ENCODE measurements around the gene WFDC6. TPM values are rescaled to one million over a fixed set of nuclear protein-coding genes. Genes with fewer than 3 reads are reported as not detected.

The WFDC6 gene
- total RNA-seq, 1 experiment from 2014 or later = not detected

- Histone ChIP-seq H2BK120ac (ENCODE audit: low read depth, low read length, poor library complexity, severe bottlenecking) (no peak overlapping the region), H4K91ac (ENCODE audit: insufficient read length, low read depth, low read length) (no peak overlapping the region), H3K4me1 (ENCODE audit: insufficient read depth, low read length) (no peaks in the 10 kb centered on the region), H3K14ac (ENCODE audit: insufficient read depth, low read length) (no peak overlapping the region), H3K23me2 (ENCODE audit: insufficient read length, low read depth, low read length, poor library complexity, severe bottlenecking) (no peaks in the 10 kb centered on the region), H2AK5ac (ENCODE audit: insufficient read length, low read length) (no peak overlapping the region), H3K79me1 (ENCODE audit: insufficient read depth, low read depth, low read length, poor library complexity, severe bottlenecking) (no peaks in the 10 kb centered on the region), H3K23ac (ENCODE audit: insufficient read length, low read depth, low read length) (no peak overlapping the region), H3K4me2 (ENCODE audit: insufficient read depth, insufficient read length, low read length) (no peak overlapping the region), H3K56ac (ENCODE audit: insufficient read length, low read depth, low read length) (no peak overlapping the region), H3K9me3 (ENCODE audit: control insufficient read depth, low read depth, low read length) (no peaks in the 10 kb centered on the region), H3K18ac (ENCODE audit: insufficient read length, low read depth, low read length) (no peak overlapping the region), H4K8ac (replicated peaks; ENCODE audit: insufficient read length, low read depth, low read length) (no peak overlapping the region), H2BK20ac (ENCODE audit: low read depth, low read length, poor library complexity, severe bottlenecking) (no peak overlapping the region), H3K27ac (ENCODE audit: insufficient read length, low read depth, low read length) (no peak overlapping the region), H3K27me3 (ENCODE audit: insufficient read depth, low read length) (no peaks in the 10 kb centered on the region), H3K4ac (ENCODE audit: low read depth, low read length) (no peak overlapping the region), H2AFZ (ENCODE audit: low read length) (no peak overlapping the region), H3K79me2 (ENCODE audit: insufficient read depth, low read length) (no peaks in the 10 kb centered on the region), H2BK12ac (ENCODE audit: insufficient read length, low read depth, low read length) (no peak overlapping the region), H3K9ac (ENCODE audit: extremely low read depth, insufficient read length, low read length) (no peak overlapping the region), H2BK15ac (ENCODE audit: low read depth, low read length) (no peak overlapping the region), H4K20me1 (ENCODE audit: control insufficient read depth, insufficient read depth, insufficient read length) (no peaks in the 10 kb centered on the region), H4K5ac (ENCODE audit: insufficient read length, low read depth, low read length) (no peak overlapping the region), H2BK5ac (ENCODE audit: insufficient read length, low read length) (no peak overlapping the region), H3T11ph (ENCODE audit: low read length) (no peak overlapping the region)
- no peak for TF ChIP-seq CTCF (conservative IDR thresholded peaks at IDR 0.05)
- WGBS (ENCODE audit: extremely low coverage, insufficient read length, low lambda C conversion rate) = no CpG with 5 or more reads among the region's 1 CpG
- H3K36me3 Mint-ChIP-seq (ENCODE audit: insufficient read depth in 1 of 3, low read depth in 3 of 3) = no peaks in the 10 kb centered on the region
- peaks cover 6 to 7% of the 10 kb centered on the region in 2 experiments for H3K4me1 Mint-ChIP-seq
- H3K9me3 Mint-ChIP-seq = no peaks in the 10 kb centered on the region
- no peak overlapping the region for H3K4me3 Mint-ChIP-seq
- DNase-seq = no peak
- H3K27me3 Mint-ChIP-seq (ENCODE audit: low read depth) = peaks cover 7% of the 10 kb centered on the region
- no peak overlapping the region for H3K27ac Mint-ChIP-seq
Observed at GRCh38 chr20:45495501-45495941, 43.8 kb downstream of the WFDC6 start.

Data from H9 (cell line).